ENCODE measurements around the gene DNMT3L. TPM values are rescaled to one million over a fixed set of nuclear protein-coding genes. Genes with fewer than 3 reads are reported as not detected.

Gene DNMT3L
- total RNA-seq, 4 donors from 2014 or later: not detected

GRCh38 chr21:44298301-44298700 lies 36.6 kb upstream of the DNMT3L start:
- H3K4me3 ChIP-seq: no peak overlapping the region
- intact Hi-C loops (cut with DNase I): loop anchor here (2.0 to 5.0 kb wide), 2 partner anchors 38 to 286 kb away; partner anchors contain the start of gene TRAPPC10
- no peak for DNase-seq (ENCODE audit: extremely low spot score)
- H3K9me3 ChIP-seq: no peaks in the 10 kb centered on the region
- no peaks in the 10 kb centered on the region for H3K36me3 ChIP-seq
- H3K4me1 ChIP-seq: peaks cover 50 to 73% (median 63%) of the 10 kb centered on the region in 4 donors
- peaks cover 0 to 39% (median 0%) of the 10 kb centered on the region in 4 donors for H3K27me3 ChIP-seq
- H3K27ac ChIP-seq (replicated peaks in 1 of 4): no peak overlapping the region
- 78% methylated on average over 2 of the region's 2 CpGs for WGBS
- TF ChIP-seq POLR2A (IDR thresholded peaks at IDR 0.05; ENCODE audit: low read depth) (no peak), EP300 (IDR thresholded peaks at IDR 0.05) (no peak), CTCF (IDR thresholded peaks at IDR 0.05) (no peak), POLR2AphosphoS5 (IDR thresholded peaks at IDR 0.05) (no peak)

GRCh38 chr21:44297525-44298290 lies 36.0 kb upstream of the DNMT3L start:
- H3K4me3 ChIP-seq: no peak overlapping the region
- peaks cover 44 to 67% (median 59%) of the 10 kb centered on the region in 4 donors for H3K4me1 ChIP-seq
- WGBS: 31% methylated on average over 21 of the region's 22 CpGs
- TF ChIP-seq CTCF (IDR thresholded peaks at IDR 0.05) (peak; percentile 63 to 77 (median 73)), POLR2AphosphoS5 (IDR thresholded peaks at IDR 0.05) (peak in 1 of 2 donors; percentile 60), EP300 (IDR thresholded peaks at IDR 0.05) (no peak)
- peak; percentile 95 for DNase-seq (ENCODE audit: extremely low spot score)
- H3K36me3 ChIP-seq: no peaks in the 10 kb centered on the region
- no peaks in the 10 kb centered on the region for H3K9me3 ChIP-seq
- H3K27me3 ChIP-seq: peaks cover 0 to 45% (median 0%) of the 10 kb centered on the region in 4 donors
- H3K27ac ChIP-seq (replicated peaks in 1 of 4): no peak overlapping the region
- intact Hi-C loops (cut with DNase I): loop anchor here (2.0 to 5.0 kb wide), 2 partner anchors 39 to 285 kb away; partner anchors contain the start of gene TRAPPC10

GRCh38 chr21:44296916-44297315 lies 35.2 kb upstream of the DNMT3L start:
- H3K4me3 ChIP-seq: no peak overlapping the region
- peaks cover 0 to 51% (median 0%) of the 10 kb centered on the region in 4 donors for H3K27me3 ChIP-seq
- no peak overlapping the region for H3K27ac ChIP-seq (replicated peaks in 1 of 4)
- peaks cover 36 to 59% (median 51%) of the 10 kb centered on the region in 4 donors for H3K4me1 ChIP-seq
- TF ChIP-seq POLR2A (IDR thresholded peaks at IDR 0.05; ENCODE audit: low read depth): no peak
- no peak for TF ChIP-seq CTCF (IDR thresholded peaks at IDR 0.05)
- TF ChIP-seq POLR2AphosphoS5 (IDR thresholded peaks at IDR 0.05): no peak
- TF ChIP-seq EP300 (IDR thresholded peaks at IDR 0.05): no peak
- WGBS: 89% methylated on average over 3 of the region's 13 CpGs
- H3K36me3 ChIP-seq: no peaks in the 10 kb centered on the region
- no peak for DNase-seq (ENCODE audit: extremely low spot score)
- no peaks in the 10 kb centered on the region for H3K9me3 ChIP-seq
- intact Hi-C loops (cut with DNase I): loop anchor here (5.0 kb wide), 1 partner anchor 285 kb away; the partner anchor contains the start of gene TRAPPC10

GRCh38 chr21:44296103-44296519 lies 34.4 kb upstream of the DNMT3L start:
- Histone ChIP-seq H3K36me3 (no peaks in the 10 kb centered on the region), H3K4me1 (peaks cover 28 to 51% (median 43%) of the 10 kb centered on the region in 4 donors), H3K9me3 (no peaks in the 10 kb centered on the region), H3K27me3 (peaks cover 0 to 51% (median 0%) of the 10 kb centered on the region in 4 donors), H3K4me3 (no peak overlapping the region), H3K27ac (replicated peaks in 1 of 4) (no peak overlapping the region)
- 70% methylated on average over 4 of the region's 12 CpGs for WGBS
- no peak for DNase-seq (ENCODE audit: extremely low spot score)
- intact Hi-C loops (cut with DNase I): loop anchor here (5.0 kb wide), 1 partner anchor 284 kb away; the partner anchor contains the start of gene TRAPPC10
- no peak for TF ChIP-seq POLR2A (IDR thresholded peaks at IDR 0.05; ENCODE audit: low read depth)
- no peak for TF ChIP-seq EP300 (IDR thresholded peaks at IDR 0.05)
- no peak for TF ChIP-seq CTCF (IDR thresholded peaks at IDR 0.05)
- no peak for TF ChIP-seq POLR2AphosphoS5 (IDR thresholded peaks at IDR 0.05)
